Uterus (tissue), 4 donors: ENCODE data around the gene AGBL1. TPM values are rescaled to one million over a fixed set of nuclear protein-coding genes. Genes with fewer than 3 reads are reported as not detected.

Experiments
- DNase-seq, 2 donors: peaks; one replicate each; pipeline ENCODE4 v3.0.0-alpha.2; 2019 to 2020
- H3K27ac ChIP-seq, 2 donors: fragments of 200-600 bp; sonication (generic); 1 replicate in 1 of 2; 2 replicates in 1 of 2; pipeline ENCODE4 v1.5.1; 2016 to 2018
- H3K27me3 ChIP-seq, 2 donors: fragments of 200-600 bp; sonication (generic); one replicate each; pipeline ENCODE4 v1.5.1; 2018 to 2019; ENCODE audit warnings: control low read depth in 1 of 2
- H3K36me3 ChIP-seq, 2 donors: fragments of 200-600 bp; sonication (generic); one replicate each; pipeline ENCODE4 v1.5.1; 2019; ENCODE audit warnings: control low read depth in 1 of 2
- H3K4me1 ChIP-seq, 2 donors: fragments of 200-600 bp; sonication (generic); one replicate each; pipeline ENCODE4 v1.5.1; 2018 to 2019; ENCODE audit warnings: control low read depth in 1 of 2
- H3K4me3 ChIP-seq, 2 donors: fragments of 200-600 bp; sonication (generic); 1 replicate in 1 of 2; 2 replicates in 1 of 2; pipeline ENCODE4 v1.5.1; 2018 to 2019; ENCODE audit warnings: mild to moderate bottlenecking in 1 of 2
- H3K9me3 ChIP-seq, 2 donors: fragments of 200-600 bp; sonication (generic); one replicate each; pipeline ENCODE4 v1.5.1; 2019; ENCODE audit warnings: control low read depth in 1 of 2
- CTCF ChIP-seq, 4 experiments: fragments of 200-600 bp in 2 of 4; fragments of 450-650 bp in 2 of 4; sonication (generic) in 2 of 4; IDR thresholded peaks; one replicate each; pipeline ENCODE4 v1.5.1; 2016 to 2019; ENCODE audit warnings: antibody characterized with exemption in 4 of 4, mild to moderate bottlenecking in 2 of 4, moderate library complexity in 1 of 4
- POLR2A ChIP-seq, 2 donors: fragments of 450-650 bp; IDR thresholded peaks; one replicate each; pipeline ENCODE4 v1.6.1; 2016; ENCODE audit warnings: antibody characterized with exemption in 2 of 2, mild to moderate bottlenecking in 1 of 2, moderate library complexity in 1 of 2
- intact Hi-C: fragments of 100-400 bp; cut with DNase I; formaldehyde crosslinking; loops from one replicate; pipeline ENCODE4 v1.15.1; 2023; ENCODE audit warnings: low total_unique reads
- total RNA-seq, 4 donors: library from RNA; depleted of rRNA in 3 of 4; stranded (reverse); fragments of >200 nt in 3 of 4; gene quantifications; one replicate each; pipeline versions ENCODE4 v1.1.0 to v1.2.4, GENCODE V29; 2014 to 2023
- donor health status: DM: yes; HTN: yes; CAD: no.

Gene AGBL1
- total RNA-seq, 4 donors from 2014 or later: 0.07 TPM; not detected in 3

- Histone ChIP-seq H3K4me1 (no peaks in the 10 kb centered on the region), H3K27ac (no peak overlapping the region), H3K4me3 (no peak overlapping the region), H3K36me3 (no peaks in the 10 kb centered on the region), H3K27me3 (no peaks in the 10 kb centered on the region), H3K9me3 (no peaks in the 10 kb centered on the region)
- no peak for DNase-seq
- intact Hi-C loops: no loop called here
- no peak for TF ChIP-seq CTCF (IDR thresholded peaks at IDR 0.05)
- TF ChIP-seq POLR2A (IDR thresholded peaks at IDR 0.05): no peak
These were observed 536.1 kb downstream of the AGBL1 start for GRCh38 chr15:86615816-86616215.

GRCh38 chr15:86616771-86617170 lies 537.1 kb downstream of the AGBL1 start:
- no peaks in the 10 kb centered on the region for H3K9me3 ChIP-seq
- TF ChIP-seq CTCF (IDR thresholded peaks at IDR 0.05): no peak
- no peaks in the 10 kb centered on the region for H3K27me3 ChIP-seq
- intact Hi-C loops: no loop called here
- H3K36me3 ChIP-seq: no peaks in the 10 kb centered on the region
- no peak for DNase-seq
- no peak overlapping the region for H3K4me3 ChIP-seq
- no peaks in the 10 kb centered on the region for H3K4me1 ChIP-seq
- no peak overlapping the region for H3K27ac ChIP-seq

GRCh38 chr15:86620157-86620556 lies 540.5 kb downstream of the AGBL1 start:
- H3K9me3 ChIP-seq: no peaks in the 10 kb centered on the region
- H3K4me3 ChIP-seq: no peak overlapping the region
- DNase-seq: no peak
- no peaks in the 10 kb centered on the region for H3K4me1 ChIP-seq
- intact Hi-C loops: no loop called here
- no peak for TF ChIP-seq CTCF (IDR thresholded peaks at IDR 0.05)
- no peak for TF ChIP-seq POLR2A (IDR thresholded peaks at IDR 0.05)
- no peaks in the 10 kb centered on the region for H3K36me3 ChIP-seq
- H3K27me3 ChIP-seq: no peaks in the 10 kb centered on the region
- H3K27ac ChIP-seq: no peak overlapping the region

- no peak for TF ChIP-seq CTCF (IDR thresholded peaks at IDR 0.05)
- no peak for TF ChIP-seq POLR2A (IDR thresholded peaks at IDR 0.05)
- Histone ChIP-seq H3K4me1 (no peaks in the 10 kb centered on the region), H3K36me3 (no peaks in the 10 kb centered on the region), H3K9me3 (no peaks in the 10 kb centered on the region), H3K4me3 (no peak overlapping the region), H3K27ac (no peak overlapping the region), H3K27me3 (no peaks in the 10 kb centered on the region)
- intact Hi-C loops: no loop called here
- DNase-seq: no peak
These were observed 541.1 kb downstream of the AGBL1 start for GRCh38 chr15:86620641-86621349.

GRCh38 chr15:86623236-86623635 lies 543.6 kb downstream of the AGBL1 start:
- H3K27ac ChIP-seq: no peak overlapping the region
- intact Hi-C loops: no loop called here
- no peaks in the 10 kb centered on the region for H3K4me1 ChIP-seq
- H3K9me3 ChIP-seq: no peaks in the 10 kb centered on the region
- TF ChIP-seq POLR2A (IDR thresholded peaks at IDR 0.05) (no peak), CTCF (IDR thresholded peaks at IDR 0.05) (no peak)
- H3K4me3 ChIP-seq: no peak overlapping the region
- H3K36me3 ChIP-seq: no peaks in the 10 kb centered on the region
- no peak for DNase-seq
- no peaks in the 10 kb centered on the region for H3K27me3 ChIP-seq
